GM04503 (cell line): ENCODE measurements around the gene MLXIPL.
"Not testable (repeated sequence)": the region's sequence is repeated elsewhere in the genome, so short reads cannot be mapped to it uniquely, and the experiment has no call there.

ENCODE experiments used
- DNase-seq: peaks from one replicate; pipeline ENCODE4 v3.0.0-alpha.2; 2012; ENCODE audit warnings: low read depth

Gene MLXIPL

DNA sequence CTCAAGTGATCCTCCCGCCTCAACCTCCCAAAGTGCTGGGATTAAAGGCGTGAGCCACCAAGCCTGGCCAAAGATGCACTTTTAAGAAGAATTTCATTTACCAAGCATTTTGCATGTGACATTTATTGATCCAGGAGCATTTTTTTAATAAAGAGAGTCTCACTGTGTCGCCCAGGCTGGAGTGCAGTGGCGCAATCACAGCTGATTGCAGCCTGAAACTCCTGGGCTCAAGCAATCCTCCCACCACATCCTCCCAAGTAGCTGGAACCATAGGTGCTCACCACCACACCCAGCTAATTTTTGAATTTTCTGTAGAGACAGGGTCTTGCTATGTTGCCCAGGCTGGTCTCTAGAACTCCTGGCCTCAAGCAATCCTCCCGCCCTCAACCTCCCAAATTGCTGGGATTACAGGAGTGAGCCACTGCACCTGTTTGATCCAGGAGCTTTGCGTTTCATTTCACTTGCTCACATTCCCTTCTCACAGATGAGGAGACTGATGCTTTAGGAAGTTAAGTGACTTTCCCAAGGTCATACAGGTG, 41.6 kb downstream of the MLXIPL start:
- no peak for DNase-seq

DNA sequence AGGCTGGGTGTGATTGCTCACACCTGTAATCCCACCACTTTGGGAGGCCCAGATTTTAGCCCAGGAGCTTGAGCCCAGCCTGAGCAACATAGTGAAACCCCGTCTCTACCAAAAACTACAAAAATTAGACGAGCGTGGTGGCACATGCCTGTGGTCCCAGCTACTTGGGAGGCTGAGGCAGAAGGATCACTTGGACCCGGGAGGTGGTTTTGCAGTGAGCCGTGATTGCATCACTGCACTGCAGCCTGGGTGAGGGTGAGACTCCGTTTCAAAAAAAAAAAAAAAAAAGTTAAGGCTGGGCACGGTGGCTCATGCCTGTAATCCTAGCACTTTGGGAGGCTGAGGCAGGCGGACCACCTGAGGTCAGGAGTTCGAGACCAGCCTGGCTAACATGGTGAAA, 43.3 kb downstream of the MLXIPL start:
- not testable (repeated sequence) for DNase-seq

DNA sequence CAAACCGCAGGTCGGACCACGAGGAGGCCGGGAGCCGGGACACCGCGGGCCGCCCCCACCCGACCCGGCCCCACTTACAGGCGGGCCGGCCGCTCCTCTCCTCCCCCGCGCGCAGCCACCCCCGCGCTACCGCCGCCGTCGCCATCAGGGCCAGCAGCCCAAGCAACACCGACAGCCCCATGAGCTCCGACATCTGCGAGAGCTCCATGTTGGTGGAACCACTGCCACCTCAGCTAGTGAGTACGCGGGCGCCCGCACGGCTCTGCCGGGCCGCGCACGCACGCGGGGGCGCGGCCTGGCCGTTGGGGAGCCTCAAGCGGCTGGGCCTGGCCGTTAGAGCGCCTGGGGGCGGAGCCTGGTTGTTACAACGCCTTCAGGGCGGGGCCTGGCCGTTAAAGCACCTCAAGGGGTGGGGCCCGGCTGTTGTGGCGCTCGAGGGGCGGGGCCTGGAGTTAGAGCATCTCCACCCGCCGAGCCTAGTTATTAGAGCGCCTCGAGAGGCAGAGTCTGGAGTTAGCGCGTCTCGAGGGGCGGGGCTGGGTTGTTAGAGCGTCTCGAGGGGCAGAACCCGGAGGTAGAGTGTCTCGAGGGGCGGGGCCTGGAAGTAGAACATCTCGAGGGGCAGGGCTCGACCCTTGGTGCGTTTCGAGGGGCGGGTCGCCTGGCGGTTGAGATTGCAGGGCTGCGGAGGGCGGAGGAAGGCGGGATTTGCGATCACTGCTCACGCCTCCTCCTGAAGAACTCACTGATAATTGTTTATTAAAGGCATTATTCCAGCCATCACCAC, 45.8 kb downstream of the MLXIPL start, which contains the start of gene TBL2:
TBL2 (minus strand) TSS at position 238 of the 787 bp plus-strand sequence; CDS start at position 208, 30 bp downstream.
- peak; percentile 75 for DNase-seq

DNA sequence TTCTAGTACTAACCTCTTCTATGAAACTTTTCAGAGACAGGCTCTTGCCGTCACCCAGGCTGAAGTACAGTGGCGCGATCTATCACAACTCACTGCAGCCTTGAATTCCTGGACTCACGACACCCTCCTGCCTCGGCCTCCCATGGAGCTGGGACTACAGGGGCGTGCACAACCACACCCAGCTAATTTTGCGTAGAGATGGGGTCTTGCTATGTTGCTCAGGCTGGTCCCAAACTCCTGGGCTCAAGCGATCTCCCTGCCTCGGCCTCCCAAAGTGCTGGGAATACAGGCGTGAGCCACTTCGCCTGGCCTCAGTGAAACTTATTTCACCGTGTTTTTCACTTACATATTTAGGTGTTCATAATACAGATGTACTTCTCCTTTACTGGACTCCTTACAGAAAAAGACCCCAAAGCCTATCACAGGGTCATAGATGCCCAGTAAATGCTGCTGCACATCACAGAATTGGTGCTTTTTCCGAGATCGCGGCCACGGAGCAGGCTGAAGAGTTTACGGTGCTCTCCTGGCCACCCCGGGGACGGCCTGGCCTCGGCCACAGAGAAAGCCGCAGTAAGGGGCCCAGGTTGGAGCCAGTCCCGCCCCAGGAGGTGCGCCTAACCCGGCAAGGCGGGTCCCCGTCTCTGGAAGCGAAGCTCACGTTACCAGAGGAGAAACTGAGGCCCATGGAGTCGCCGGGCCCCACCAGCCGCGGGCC, 46.5 kb downstream of the MLXIPL start:
- DNase-seq: no peak

- DNase-seq: no peak
These were observed 50.5 kb downstream of the MLXIPL start for GRCh38 chr7:73573791-73574190.

- no peak for DNase-seq
These were observed 51.0 kb downstream of the MLXIPL start for GRCh38 chr7:73573276-73573675.

DNA sequence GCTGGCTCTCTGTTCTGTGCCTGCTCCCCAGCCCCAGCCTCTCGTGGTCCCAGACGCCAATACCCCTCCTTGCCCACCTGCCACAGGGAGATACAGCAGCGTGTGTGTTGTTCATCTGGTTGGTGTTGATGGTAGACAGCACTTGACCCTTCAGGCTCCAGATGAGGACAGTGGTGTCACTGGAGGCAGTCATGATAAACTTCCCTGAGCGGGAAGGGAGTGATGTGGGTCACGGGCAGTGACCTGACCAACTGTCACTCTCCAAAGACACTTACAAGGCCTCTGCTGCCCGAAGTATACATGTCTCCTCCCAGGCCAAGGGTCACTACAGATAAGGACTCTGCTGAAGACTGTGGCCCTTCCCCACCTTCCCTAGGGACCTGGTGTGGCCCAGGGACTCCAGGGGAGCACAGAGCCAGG, 51.5 kb downstream of the MLXIPL start:
- DNase-seq: no peak

GRCh38 chr7:73570977-73571376, 53.3 kb downstream of the MLXIPL start:
- no peak for DNase-seq

GRCh38 chr7:73570521-73570920, 53.8 kb downstream of the MLXIPL start:
- no peak for DNase-seq

GRCh38 chr7:73569042-73569608, 55.2 kb downstream of the MLXIPL start:
- no peak for DNase-seq

DNA sequence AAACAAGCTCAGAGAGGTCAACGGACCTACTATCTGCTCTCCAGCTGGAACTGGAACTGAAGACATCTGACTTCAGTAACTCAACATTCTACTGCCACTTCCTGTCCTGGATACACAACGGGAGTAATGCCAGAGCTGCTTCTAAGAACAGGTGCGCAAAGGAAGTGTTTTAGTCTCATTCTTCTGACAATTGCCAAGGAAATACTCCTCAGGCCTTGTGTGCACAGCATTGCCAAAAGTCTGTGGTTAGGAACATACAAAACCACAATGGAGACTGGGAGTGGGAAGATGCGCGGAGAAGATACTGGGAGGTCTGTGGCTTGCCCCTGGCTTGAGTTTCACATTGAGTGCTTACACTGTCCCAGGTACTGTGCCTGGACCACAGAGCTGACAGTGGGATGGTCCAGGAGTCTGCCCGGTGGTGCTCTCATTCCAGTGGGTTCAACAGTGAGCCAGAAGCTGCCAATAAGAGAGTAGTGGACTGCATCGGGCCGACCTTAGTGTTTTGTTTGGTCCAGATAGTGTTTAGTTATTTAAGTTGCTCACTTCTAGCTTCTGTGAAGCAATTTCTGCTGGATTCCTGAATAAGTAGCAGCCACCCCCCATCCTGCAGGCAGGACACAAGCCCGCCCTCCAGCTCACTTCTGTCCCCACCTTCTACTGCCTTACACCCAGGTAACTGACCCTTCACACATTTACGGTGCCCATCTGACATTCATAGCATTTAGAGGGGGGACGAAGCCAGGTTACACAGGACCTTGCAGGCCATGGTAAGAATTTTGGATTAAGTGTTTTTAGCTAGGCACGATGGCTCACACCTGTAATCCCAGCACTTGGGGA, 56.3 kb downstream of the MLXIPL start:
- no peak for DNase-seq

GRCh38 chr7:73567140-73567539, 57.2 kb downstream of the MLXIPL start:
- no peak for DNase-seq

GRCh38 chr7:73566431-73566830, 57.9 kb downstream of the MLXIPL start:
- not testable (repeated sequence) for DNase-seq

- DNase-seq: no peak
These were observed 58.5 kb downstream of the MLXIPL start for GRCh38 chr7:73565675-73566340.

GRCh38 chr7:73560109-73560835, 64.0 kb downstream of the MLXIPL start:
- DNase-seq: peak; percentile 63

DNA sequence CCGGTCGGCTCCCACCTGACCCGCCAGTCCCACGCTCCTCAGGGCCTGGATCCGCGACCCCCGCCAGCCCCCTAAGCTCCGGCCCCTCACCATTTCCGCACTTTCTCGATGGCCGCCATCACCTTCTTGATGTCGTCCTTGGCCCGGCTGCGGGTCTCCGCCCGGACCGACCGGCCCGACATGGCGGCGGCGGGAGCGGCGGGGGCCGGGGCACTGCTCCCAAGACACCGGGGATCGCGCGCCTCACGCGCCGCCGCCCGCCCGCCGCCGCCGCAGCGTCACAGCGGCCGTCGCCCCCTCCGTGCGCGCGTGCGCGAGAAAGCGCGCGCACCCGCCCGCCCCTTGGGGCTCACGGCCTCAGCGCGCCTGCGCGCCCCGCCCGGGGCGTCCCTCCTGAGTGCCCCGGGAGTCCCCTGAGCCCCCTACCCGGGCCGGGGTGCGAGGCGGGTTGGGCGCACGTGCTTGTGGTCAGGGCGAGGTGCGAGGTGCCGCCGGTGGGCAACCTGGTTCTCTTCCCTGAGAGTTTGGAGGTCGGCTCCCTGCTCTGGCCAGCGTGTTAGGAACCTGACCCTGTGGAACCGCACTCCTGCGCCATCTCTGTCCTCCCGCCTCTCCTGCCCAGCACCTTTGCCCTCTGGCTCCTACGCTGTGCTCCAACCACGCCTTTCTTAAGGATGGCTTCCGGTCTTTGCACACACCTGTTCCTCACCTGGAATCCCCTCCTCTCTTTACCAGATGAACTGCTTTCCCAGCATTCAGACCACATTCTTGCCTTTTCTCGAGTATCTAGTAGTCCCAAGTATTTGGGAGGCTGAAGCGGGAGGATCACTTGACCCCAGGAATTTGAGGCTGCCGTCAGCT, 66.7 kb downstream of the MLXIPL start, which contains the start of gene BCL7B:
BCL7B (minus strand) TSS at position 294 of the 861 bp plus-strand sequence; CDS start at position 182, 112 bp downstream.
- no peak for DNase-seq

- DNase-seq: peak; percentile 58
These were observed 67.3 kb downstream of the MLXIPL start for GRCh38 chr7:73557108-73557396.

DNA sequence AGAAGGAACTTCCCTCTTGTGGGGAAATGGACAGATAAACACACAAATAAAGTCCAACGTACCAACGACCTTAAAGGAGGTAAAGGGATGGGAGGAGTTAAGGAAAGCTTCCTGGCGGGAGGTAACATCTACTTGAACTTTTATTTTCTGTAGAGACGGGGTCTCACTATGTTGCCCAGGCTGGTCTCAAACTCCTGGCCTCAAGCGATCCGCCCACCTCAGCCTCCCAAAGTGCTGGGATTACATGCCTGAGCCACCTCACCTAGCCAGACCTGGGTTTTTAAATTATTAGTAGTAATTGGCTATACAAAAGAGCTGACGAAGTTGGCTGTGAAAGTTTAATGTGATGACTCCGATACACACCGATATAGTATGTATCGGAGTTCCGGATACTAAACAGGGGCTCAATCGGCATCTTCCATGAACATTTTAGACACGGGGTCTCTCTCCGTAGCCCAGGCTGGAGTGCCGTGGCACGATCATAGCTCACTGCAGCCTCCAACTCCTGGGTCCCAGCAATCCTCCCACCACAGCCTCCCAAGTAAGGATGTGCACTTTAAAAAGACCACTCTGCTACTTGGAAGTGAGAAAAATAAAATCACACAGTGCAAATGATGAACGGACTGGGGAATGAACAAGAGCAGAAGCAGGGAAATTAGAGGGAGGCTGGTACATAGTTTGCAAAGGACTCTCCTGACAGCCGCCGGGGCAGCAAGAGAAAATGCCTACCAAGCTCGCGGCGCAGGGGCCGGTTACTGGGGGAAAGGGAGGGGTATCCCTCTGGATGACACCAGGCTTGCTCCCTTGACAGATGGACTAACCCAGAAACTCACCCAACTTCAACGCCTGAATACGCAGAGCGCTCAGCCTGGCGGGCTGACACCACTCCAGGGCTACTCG, 67.9 kb downstream of the MLXIPL start:
- DNase-seq: no peak
